NCI-H510A (cell line): ENCODE results near the gene PATJ.
"Not testable (repeated sequence)": the region's sequence is repeated elsewhere in the genome, so short reads cannot be mapped to it uniquely, and the experiment has no call there.

Experiments used
- DNase-seq: peaks from one replicate; lab custom pipeline; 2025; lab: John Stamatoyannopoulos, UW

Gene PATJ

GRCh38 chr1:62218604-62219003 lies 476.3 kb downstream of the PATJ start:
- no peak for DNase-seq

GRCh38 chr1:62220456-62220855 lies 478.2 kb downstream of the PATJ start:
- not testable (repeated sequence) for DNase-seq

GRCh38 chr1:62221171-62221570 lies 478.9 kb downstream of the PATJ start:
- DNase-seq: no peak

GRCh38 chr1:62222321-62222720 lies 480.0 kb downstream of the PATJ start:
- DNase-seq: no peak

GRCh38 chr1:62224182-62224581 lies 481.9 kb downstream of the PATJ start:
- DNase-seq: no peak

GRCh38 chr1:62227496-62227895 lies 485.2 kb downstream of the PATJ start:
- no peak for DNase-seq
